Epithelial cell of proximal tubule (primary cell): ENCODE measurements around the gene INSM2. TPM values are rescaled to one million over a fixed set of nuclear protein-coding genes. Genes with fewer than 3 reads are reported as not detected.

ENCODE experiments used
- DNase-seq: peaks from one replicate; pipeline ENCODE4 v3.0.0-alpha.2; 2011; ENCODE audit warnings: low read depth
- H3K4me3 ChIP-seq: 2 replicates; pipeline ENCODE4 v1.5.1; 2011; ENCODE audit warnings: low read depth, mild to moderate bottlenecking, low read length
- CTCF ChIP-seq: conservative IDR thresholded peaks from 2 replicates; pipeline ENCODE4 v1.5.1; 2012; ENCODE audit warnings: low read depth, mild to moderate bottlenecking, low read length
- total RNA-seq: library from RNA; depleted of rRNA; stranded (reverse); fragments of >200 nt; gene quantifications from 2 replicates; pipeline ENCODE4 v1.2.3, GENCODE V29; 2015

INSM2 gene
- total RNA-seq, 1 donor from 2014 or later, result not detected

DNA sequence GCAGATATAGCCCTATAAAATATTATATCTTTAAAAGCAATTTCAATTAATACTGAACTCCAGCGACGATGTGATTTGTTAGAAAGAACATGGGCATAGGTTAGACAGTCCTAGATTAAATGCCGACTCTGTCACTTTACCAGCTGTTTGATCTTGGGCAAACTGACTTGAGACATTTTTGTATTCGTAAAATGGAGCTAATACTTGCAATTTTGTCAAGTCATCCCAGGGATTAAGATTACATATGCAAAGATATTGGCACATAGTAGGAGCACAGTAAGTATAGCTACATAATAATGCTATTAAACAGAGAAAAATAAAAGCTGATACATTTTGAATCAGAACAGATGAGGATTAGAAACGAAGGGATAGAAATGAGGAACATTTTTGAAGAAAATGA lies 9.0 kb downstream of the INSM2 start:
- no peak for TF ChIP-seq CTCF
- no peak overlapping the region for H3K4me3 ChIP-seq
- no peak for DNase-seq

- no peak overlapping the region for H3K4me3 ChIP-seq
- no peak for DNase-seq
- TF ChIP-seq CTCF, result no peak
Measured at GRCh38 chr14:35549551-35549950, 15.6 kb downstream of the INSM2 start.

GRCh38 chr14:35551081-35551480 lies 17.1 kb downstream of the INSM2 start:
- no peak for DNase-seq
- H3K4me3 ChIP-seq, result no peak overlapping the region
- no peak for TF ChIP-seq CTCF

GRCh38 chr14:35553808-35554207 lies 19.8 kb downstream of the INSM2 start:
- no peak overlapping the region for H3K4me3 ChIP-seq
- no peak for TF ChIP-seq CTCF
- DNase-seq, result no peak

GRCh38 chr14:35556548-35556947 lies 22.6 kb downstream of the INSM2 start:
- DNase-seq, result no peak
- no peak overlapping the region for H3K4me3 ChIP-seq
- no peak for TF ChIP-seq CTCF

DNA sequence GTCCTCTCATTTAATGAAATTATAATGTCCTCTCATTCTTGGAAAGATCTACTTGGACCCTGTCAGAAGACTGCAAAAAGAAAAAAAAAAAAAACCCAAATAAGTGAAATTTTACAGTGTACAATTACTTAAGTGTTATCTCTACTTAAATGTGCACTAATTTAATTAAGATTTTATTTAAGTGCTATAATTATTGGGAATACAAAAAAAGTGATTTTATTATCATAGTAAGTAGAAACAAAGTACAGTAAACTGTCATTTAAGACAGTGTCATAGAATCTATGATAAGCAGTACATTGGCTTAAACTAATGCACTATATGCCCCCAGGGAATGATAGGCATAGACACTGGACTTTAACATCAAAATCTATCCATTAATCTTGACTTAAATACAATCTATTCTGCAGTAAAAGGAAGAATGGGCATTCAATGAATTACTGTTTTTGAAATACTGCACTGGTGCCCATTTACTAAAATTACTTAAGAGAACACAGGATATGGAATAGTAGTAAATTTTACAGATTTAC lies 23.3 kb downstream of the INSM2 start:
- no peak for DNase-seq
- TF ChIP-seq CTCF, result no peak

DNA sequence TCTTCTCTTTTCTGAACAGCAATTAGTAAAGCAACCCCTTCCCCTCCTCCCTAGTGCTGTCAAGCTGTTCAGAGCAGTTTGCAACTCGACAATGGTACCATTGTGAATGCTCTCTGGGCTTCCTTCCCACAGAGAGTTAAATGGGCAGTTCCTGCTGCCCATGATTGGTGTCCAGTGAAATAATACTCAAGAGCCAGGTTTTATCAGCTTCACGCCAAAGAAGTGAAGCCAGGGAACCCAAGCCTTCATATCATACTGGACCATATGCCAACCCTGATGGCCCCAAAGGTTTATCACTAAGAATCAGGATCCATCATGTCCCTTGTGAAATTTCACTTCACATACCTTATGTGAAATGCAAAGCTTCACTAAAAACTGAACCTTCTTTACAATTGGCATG lies 24.7 kb downstream of the INSM2 start:
- no peak for TF ChIP-seq CTCF

More for the DNA sequence above, 23.3 kb downstream of the INSM2 start:
- H3K4me3 ChIP-seq, result no peak overlapping the region

More for the DNA sequence above, 24.7 kb downstream of the INSM2 start:
- no peak overlapping the region for H3K4me3 ChIP-seq
- DNase-seq, result no peak
